Glomerular visceral epithelial cell (primary cell): Measurements from ENCODE around the gene LIPA.
A peak's percentile ranks its signal among the peaks of the same experiment; 100 is the strongest.
"Not testable (repeated sequence)": the region's sequence is repeated elsewhere in the genome, so short reads cannot be mapped to it uniquely, and the experiment has no call there.

Experiments used
- DNase-seq: peaks from one replicate; pipeline ENCODE4 v3.0.0-alpha.2; 2016; ENCODE audit errors: extremely low spot score

Gene LIPA

DNA sequence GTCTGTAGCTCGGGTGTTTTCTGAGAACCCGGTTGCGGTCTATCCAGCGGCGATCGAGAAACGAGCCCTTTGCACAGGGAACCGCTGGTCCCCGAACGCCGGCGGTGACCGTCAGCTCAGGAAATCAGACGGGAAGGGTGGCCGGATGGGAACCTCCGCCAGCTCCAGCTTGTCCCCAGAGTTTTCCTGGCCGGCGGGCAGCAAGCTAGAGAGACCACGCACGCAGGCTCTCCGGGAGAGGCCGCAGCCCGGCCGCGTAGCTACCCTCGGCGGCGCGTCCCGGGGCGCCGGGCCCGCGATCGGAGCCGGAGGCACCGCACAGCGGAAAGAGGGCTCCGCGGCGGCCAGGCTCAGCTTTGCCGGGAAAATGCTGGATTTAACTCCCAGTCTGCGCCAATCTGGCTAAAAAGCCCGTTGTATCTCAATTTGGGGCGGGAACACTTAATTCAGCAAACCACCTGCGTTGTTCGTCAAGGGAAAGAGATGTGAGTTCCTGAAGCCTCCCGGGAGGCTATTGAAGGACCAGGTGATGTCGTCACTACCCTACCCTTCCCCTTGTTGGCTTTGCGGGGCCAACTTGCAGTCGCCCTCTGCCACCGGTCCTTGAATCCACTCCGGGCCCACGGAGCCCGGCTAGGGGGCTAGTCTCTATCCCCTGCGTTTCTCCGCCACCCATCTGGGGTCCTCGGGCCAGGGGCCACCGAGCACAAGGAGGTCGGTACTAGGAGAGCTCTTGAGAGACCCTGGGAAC lies 43.6 kb downstream of the LIPA start:
- peak; percentile 3 for DNase-seq

DNA sequence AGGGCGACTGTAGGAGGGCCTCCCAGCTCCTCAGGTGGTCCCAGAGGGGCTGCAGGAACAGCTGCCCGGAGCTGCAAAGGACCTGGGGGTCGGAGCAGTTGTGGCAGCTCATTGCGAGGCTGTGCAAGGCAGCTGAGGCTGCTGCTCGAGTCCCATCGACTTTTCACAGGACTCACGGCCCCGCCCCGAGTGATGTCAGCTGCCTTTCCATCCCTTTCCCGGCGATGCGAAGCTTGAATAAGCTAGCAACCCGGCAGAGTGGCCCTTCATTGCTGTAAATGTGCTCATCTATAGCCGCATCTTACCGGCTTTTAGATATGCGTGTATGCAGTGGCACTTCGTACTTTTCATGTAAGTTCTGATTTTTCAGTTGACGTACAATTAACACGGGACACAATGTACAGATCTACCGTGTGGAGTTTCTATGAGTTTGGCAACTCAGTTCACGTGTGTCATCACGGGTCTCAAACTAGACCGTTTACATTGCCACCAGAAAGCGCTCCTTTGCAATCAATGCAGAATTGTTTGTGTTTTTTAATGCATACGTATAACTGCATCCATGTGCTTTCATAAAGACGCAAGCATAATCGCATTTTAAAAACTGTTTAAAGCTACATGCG lies 44.3 kb downstream of the LIPA start, which contains the start of gene CH25H:
Gene CH25H, minus strand, starts transcription at position 137 of the 620 bp plus-strand sequence. Its CDS starts 25 bp downstream, at position 112.
- DNase-seq: peak; percentile 53

DNA sequence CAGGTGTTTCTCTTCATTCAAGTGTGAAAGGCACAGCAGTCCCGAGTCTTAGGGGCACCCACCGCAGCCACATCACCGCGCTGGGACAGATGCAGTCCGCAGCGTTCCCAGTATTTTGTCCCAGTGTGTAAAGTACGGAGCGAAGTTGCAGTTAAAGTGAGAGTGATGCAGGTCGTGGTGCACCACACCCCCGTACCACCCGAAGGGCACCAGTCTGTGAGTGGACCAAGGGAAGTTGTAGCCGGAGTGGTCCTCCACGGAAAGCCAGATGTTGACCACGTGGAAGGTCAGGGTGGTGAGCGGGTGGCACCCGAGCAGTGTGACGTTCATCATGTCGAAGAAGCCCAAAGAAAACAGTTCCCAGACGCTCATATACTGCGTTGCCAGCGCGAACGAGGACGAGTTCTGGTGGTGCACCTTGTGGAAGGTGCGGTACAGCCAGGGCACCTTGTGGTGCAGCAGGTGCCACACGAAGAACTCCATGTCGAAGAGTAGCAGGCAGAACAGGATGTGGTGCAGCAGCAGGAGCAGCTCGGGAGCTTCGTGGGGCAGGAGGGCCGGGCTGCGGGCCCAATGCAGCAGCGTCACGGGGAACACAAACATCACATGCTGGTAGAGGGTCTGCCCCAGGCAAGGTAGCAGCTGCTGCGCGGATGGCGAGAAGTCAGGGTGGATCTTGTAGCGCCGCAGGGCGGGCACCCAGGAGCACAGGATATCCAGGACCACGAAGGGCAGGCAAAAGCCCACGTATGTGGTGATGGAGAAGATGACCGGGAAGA lies 45.0 kb downstream of the LIPA start:
- no peak for DNase-seq

DNA sequence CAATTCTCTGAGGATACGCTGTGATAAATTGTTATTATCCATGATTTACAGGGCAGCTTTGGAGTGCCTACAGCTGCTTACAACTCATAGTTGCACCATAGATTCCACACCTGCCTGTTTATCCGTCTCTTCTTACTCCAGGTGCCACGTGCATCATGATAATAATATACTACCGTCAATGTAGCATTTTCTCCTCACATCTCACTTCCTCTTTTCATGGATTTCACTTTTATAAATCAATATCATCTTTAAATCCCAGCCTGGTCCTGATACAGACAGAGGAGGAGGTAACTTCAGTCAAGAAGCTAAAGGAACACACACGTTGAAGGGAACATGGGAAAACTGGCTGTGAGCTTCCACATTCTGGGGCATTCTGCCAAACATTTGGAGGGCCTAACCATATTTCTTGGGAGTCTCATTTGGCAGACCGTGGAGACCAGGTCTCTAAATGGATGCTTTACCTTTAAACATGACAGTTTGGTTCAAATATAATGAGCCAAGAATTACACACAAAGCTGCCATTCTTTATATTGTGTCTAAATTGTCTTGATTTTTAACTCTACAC lies 46.9 kb downstream of the LIPA start:
- no peak for DNase-seq

DNA sequence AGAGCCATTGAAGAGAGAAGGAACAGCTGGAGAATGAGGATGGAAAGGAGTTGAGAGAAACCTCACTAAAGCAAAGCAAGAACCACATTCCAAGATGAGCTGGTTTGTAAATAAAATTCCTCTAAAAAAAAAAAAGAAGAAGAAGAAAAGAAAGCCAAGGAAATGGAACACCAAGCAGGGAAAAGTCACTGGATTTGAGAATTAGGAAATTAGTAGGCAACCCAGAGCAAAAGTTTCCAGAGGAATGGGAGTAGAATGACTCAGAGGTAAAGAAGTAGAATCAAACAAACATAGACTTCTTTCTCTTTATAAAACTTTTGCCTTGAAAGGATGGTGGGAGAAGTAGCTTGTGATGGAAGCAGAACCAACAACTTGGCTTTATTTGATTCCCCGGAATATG lies 48.3 kb downstream of the LIPA start:
- DNase-seq: no peak

DNA sequence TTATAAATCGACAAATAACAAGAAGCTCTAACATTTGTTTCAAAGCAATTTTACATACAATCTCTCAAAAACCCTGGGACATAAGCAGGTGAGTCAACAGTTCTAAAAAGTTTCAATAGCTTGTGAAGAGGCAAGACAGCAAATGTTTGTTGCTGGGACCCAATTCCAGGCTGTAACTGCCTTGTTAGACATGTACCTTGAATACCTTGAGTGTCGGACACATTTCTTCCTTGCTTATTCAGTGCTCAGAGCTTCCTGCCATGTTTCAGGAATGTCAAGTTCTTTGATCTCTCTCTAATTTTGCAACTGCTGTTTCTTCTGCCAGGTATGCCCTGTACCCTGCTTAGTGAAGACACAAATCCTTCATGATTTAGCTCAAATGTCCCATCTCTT lies 49.5 kb downstream of the LIPA start:
- no peak for DNase-seq

DNA sequence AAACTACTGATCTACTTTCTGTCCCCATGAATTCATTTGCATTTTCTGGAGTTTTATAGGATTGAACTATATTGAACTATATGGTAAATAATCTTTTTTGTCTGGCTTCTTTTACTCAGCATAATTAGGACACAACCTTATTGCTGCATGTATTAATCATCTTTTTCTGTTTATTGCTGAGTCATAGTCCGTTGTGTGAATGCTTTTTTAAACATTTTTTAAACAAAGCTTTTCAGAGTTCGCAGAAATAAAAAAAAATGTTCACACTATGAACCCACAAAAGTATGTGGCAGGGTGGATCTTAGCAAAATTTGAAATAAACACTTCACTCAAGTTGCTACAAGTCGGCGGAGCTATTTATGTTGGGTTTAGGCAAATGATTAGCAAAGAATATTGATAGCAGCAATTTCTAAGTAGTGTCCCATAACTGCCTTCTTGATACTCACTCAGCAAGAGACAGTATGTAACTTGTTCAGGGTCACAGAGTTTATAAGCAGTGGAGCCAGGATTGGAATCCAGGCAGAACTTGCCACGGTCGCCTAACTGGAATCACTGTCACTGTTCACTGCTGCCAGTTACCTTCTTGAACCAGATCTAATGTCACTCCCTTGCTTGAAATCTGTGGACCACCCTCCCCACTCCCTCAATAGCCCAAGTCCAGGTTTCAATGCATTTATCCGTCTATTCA lies 50.1 kb downstream of the LIPA start:
- DNase-seq: no peak

DNA sequence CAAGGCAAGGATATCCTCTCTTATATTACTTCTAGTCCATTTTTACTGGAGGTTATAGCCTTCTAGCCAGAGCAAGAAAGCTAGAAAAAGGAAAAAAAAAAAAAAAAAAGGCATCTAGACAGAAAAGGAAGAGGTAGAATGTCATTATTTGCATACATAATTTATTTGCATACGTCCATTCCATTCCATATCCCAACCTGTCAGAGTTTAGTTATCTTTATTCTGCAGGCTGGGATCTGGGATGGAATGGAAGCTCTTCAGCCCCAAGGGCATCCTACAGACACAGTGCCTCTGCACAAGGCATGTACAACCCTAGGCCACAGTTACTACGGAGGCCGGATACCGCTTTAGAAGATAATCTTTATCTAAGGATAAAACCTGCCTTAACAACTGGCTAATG lies 54.1 kb downstream of the LIPA start:
- DNase-seq: no peak

DNA sequence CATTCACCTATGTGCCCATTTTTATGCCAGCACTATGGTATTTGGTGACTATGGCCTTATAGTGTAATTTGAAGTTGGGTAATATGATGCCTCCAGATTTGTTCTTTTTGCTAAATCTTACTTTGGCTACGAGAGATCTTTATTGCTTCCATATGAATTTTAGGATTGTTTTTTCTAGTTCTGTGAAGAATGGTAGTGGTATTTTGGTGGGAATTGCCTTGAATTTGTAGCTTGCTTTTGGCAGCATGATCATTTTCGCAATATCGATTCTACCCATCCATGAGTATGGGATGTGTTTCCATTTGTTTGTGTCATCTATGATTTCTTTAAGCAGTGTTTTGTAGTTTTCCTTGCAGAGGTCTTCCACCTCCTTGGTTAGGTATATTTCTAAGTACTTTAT lies 60.3 kb downstream of the LIPA start:
- DNase-seq: not testable (repeated sequence)

DNA sequence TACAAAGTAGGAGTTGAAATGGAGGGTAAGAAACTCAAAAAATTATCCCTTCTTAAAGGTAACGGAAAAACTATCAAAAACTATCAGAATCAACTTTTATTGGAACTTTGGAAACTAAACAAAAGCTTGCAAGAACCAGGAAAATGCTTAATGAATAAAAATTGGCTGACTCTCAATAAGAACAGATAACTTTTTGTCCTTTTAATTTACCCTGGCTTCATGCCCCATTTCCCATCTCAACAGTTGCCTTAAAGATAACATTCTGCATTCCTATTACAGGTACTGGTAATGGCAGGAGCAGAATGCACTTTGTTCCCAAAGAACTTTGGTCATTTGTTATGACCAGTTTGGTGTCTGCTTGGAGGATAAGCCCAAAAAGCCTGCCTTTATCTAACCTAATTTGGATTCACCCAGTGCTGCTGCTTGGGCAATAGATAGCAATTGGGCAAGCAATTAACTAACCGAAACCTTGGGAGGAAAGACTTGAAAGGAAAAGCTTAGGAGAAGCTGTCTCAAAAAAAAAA lies 62.3 kb downstream of the LIPA start:
- no peak for DNase-seq

DNA sequence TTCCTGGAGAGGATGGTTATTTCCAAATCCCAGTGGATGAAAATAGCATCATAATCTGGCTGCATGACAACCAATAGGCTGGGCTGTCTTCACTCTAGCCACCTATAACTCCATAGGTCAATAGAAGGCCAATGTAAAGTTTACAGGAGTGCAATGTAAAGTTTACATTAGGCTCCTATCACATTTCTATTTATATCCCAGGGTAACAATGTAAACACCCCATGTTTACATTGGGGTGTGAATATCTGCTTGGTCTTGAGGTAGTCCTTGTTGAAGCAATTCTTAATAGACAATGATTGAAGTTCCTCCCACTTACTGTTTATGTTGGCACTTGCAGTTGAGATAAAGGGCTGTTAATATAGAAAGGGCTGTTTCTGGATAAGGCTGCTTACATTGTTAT lies 65.9 kb downstream of the LIPA start:
- no peak for DNase-seq

DNA sequence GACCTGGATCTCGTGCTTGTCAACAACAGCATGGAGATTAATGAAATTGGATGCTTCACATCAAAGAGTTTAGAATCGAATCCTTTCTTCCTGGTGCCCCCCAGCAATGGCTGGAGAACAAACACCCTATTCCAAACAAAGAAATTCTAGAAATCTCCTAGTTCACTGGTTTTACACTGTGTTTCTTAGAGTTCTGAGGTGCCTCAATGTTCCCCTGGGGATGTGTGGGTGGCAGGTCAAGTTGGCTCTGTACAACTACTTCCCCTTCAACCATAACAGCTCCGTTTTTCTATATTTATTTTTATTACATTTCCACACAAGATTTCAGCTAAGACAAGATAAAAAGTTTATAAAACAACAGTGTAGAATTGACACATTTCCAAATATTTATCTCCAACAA lies 66.9 kb downstream of the LIPA start:
- no peak for DNase-seq

DNA sequence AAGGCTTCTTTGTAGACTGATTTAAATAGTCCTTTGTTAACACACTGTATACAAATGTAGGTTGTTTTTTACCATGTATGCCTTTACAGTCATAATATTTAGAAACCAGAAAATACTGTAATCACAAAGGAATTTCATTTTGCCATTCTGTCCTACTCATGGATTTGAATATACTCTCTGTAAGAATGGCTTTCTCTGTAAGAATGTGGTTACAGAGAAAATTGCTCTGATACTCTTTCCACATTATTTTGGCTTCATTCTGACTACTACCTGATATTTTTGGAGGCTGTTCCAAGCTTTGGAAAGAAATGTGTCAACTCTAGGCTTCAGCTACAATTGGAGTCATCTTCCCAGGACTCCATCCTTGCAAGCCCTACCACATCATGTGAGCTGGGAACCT lies 68.0 kb downstream of the LIPA start:
- DNase-seq: no peak

DNA sequence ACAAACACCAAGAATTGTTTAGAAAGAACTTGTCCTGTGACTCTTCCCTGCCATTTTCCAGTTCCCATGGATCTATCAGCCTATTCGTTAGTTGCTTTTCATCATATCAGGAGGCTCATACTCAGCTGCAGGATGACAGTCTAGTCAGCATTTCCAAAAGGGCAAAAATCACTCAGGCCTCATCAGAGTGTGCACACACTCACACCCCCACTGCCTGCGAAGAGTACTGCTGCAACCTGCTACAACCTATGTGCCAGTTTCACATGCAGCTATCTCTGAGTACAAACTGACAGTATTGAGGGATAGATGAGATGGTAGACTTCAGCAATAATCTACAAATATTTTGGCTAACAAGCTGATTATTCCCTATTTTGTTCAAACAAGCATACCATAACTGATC lies 68.7 kb downstream of the LIPA start:
- no peak for DNase-seq

DNA sequence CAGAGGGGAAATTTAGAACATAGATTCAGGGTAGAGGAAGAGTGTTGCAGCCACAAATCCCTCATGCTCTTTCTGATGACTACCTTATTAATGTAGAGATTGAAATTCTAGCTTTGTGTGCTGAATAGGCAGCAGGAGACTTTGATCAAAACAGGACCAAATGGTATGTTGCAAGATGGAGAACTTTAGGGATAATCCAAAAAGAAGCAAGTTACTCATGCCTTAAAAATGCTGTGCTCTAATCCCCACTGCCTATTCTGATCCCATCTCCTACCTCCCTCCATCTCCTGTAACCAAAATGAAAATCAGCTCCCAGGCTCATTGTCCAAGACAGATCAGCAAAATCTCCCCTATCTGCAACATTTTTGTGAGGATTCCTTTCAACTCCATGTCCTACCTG lies 75.8 kb downstream of the LIPA start:
- DNase-seq: no peak

DNA sequence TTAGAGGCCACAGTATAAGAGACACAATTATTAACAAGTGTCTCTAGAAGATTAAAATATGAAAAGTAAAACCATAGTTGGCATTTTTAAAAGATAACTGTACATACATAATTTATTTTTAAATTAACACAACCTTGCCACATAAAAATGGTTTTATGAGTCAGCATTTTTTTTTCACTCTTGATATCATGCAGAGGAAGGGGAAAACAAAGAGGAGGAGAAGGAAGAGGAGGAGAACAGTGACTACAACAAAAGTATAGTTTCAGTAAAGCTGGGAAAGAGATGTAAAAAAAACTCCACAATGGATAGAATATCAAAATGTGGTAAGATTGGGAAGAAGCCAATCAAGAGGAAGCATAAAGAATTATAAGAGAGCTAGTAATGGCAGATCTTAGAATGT lies 78.5 kb downstream of the LIPA start:
- DNase-seq: no peak

DNA sequence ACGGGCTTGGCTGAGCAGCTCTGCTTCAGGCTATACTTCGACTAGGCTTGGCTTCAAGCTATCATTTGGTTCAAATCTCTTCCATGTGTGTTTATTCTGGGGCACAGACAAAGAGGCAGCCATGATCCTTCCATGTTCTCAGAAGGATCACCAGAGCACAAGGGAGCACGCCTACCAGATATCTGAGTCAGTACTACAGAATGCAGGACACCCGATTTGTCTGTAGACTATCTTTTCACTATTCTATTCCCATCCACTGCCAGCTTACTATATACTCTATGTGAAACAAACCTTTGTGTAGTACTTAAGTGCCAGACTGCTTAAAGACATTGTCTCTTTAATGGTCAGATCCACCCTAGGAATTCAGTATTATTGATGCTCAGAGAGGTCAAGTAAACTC lies 79.6 kb downstream of the LIPA start:
- DNase-seq: no peak

DNA sequence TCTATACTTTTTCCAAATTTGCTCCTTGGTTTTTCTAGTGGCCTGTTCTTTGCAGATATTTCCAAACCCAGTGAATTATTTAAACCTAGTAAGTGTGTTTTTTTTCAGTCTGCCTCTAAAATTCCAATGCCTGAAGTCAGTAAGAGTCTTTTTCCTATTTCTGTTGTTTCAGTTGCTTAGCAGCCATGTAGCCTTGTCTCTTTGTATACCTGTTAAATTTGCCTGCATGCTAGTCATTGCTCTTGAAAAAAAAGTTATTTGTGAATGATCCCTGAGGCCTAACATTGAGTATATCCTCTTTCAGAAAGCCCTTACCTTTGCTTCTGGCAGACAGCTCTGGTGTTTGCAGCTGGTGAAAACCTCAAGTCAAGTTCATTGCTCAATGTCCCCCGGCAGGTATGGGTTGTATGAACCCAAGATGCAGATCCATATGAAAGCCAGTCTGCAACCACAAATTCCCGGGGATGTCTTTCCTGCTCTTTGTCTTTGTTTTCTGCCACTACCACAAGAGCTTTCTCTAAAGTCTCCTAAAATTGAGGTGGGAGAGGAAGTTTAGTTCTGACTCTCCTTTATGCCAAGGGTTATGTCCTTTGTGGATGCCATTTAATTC lies 80.2 kb downstream of the LIPA start:
- no peak for DNase-seq

DNA sequence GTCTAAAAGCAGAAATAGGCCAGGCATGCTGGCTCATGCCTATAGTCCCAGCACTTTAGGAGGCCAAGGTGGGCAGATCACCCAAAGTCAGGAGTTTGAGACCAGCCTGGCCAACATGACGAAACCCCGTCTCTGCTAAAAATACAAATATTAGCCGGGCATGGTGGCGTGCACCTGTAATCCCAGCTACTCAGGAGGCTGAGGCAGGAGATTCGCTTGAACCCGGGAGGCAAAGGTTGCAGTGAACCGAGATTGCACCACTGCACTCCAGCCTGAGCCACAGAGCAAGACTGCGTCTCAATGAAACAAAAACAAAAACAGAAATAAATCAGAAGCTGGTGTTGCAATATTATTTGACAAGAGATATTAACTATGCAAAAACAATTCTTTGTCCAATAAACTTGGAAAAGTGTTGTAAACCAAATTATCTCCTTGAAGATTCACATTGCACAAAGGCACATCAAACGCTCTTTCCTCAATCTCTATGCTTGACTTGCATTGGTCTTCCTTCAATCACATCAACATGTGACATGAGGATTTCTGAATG lies 83.1 kb downstream of the LIPA start:
- not testable (repeated sequence) for DNase-seq

DNA sequence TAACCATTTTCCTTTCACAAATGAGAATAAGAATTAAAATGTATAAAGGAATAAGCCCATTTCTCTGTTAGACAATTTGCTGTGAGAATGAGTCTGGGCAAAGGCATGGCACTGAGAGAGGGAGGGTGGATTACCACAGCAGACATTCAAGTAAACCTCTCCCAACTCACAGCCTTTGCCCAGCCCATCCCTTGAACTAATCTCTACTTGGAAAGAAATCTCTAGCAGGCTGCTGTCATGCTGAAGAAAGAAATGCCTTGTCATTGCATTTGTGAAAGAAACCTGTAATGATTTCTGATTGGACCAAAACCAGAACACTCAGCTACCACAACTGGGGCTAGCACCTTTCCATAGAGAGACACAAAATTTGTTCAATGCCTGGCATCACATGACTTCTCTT lies 83.7 kb downstream of the LIPA start:
- no peak for DNase-seq

DNA sequence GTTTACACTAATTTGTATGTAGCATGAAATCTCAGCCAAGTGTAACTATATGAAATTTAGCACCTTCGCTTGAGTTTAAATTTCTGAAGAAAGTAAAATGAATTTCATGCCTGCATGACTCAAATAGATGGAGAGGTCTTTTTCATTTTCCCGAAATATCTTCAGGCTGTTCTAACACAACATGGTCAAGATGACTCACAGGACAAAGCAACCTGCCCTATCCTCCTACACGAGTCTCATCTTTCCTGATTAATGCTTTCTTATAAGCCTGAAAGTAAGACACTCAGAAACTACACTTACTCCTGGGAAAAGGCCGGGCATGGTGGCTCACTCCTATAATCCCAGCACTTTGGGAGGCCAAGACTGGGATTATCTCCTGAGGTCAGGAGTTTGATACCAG lies 85.7 kb downstream of the LIPA start:
- no peak for DNase-seq
